Measurements from ENCODE around the gene EIF2A.

- TF ChIP-seq, protein P1, sequence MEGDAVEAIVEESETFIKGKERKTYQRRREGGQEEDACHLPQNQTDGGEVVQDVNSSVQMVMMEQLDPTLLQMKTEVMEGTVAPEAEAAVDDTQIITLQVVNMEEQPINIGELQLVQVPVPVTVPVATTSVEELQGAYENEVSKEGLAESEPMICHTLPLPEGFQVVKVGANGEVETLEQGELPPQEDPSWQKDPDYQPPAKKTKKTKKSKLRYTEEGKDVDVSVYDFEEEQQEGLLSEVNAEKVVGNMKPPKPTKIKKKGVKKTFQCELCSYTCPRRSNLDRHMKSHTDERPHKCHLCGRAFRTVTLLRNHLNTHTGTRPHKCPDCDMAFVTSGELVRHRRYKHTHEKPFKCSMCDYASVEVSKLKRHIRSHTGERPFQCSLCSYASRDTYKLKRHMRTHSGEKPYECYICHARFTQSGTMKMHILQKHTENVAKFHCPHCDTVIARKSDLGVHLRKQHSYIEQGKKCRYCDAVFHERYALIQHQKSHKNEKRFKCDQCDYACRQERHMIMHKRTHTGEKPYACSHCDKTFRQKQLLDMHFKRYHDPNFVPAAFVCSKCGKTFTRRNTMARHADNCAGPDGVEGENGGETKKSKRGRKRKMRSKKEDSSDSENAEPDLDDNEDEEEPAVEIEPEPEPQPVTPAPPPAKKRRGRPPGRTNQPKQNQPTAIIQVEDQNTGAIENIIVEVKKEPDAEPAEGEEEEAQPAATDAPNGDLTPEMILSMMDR (IDR thresholded peaks at IDR 0.05 in 2 of 3, conservative IDR thresholded peaks at IDR 0.05 in 1 of 3; ENCODE audit: insufficient read depth in 2 of 3, low read depth in 1 of 3, low read length in 3 of 3) = no peak
- TF ChIP-seq, protein P2, sequence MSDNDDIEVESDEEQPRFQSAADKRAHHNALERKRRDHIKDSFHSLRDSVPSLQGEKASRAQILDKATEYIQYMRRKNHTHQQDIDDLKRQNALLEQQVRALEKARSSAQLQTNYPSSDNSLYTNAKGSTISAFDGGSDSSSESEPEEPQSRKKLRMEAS (CRISPR knock-in tag; IDR thresholded peaks at IDR 0.05) = no peak
- TF ChIP-seq, protein P3, sequence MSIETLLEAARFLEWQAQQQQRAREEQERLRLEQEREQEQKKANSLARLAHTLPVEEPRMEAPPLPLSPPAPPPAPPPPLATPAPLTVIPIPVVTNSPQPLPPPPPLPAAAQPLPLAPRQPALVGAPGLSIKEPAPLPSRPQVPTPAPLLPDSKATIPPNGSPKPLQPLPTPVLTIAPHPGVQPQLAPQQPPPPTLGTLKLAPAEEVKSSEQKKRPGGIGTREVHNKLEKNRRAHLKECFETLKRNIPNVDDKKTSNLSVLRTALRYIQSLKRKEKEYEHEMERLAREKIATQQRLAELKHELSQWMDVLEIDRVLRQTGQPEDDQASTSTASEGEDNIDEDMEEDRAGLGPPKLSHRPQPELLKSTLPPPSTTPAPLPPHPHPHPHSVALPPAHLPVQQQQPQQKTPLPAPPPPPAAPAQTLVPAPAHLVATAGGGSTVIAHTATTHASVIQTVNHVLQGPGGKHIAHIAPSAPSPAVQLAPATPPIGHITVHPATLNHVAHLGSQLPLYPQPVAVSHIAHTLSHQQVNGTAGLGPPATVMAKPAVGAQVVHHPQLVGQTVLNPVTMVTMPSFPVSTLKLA (conservative IDR thresholded peaks at IDR 0.05) = no peak
- TF ChIP-seq NRF1 (conservative IDR thresholded peaks at IDR 0.05 in 1 of 2, IDR thresholded peaks at IDR 0.05 in 1 of 2) (no peak), POLR2A (conservative IDR thresholded peaks at IDR 0.05) (no peak), SPI1 (IDR thresholded peaks at IDR 0.05; ENCODE audit: borderline replicate concordance, low read depth, low read length) (peak; percentile 98), FOS (IDR thresholded peaks at IDR 0.05; ENCODE audit: extremely low read depth, insufficient read length) (no peak), YY1 (IDR thresholded peaks at IDR 0.05; ENCODE audit: borderline replicate concordance in 1 of 3, control insufficient read depth in 1 of 3, extremely low read depth in 1 of 3, insufficient read depth in 3 of 3, insufficient read length in 1 of 3, insufficient replicate concordance in 2 of 3, low read depth in 1 of 3, low read length in 2 of 3) (no peak)
These were observed 88.9 kb downstream of the EIF2A start for GRCh38 chr3:150635526-150635925.
